ENCODE data around the gene AQP6. TPM values are rescaled to one million over a fixed set of nuclear protein-coding genes. Genes with fewer than 3 reads are reported as not detected.

The AQP6 gene
- polyA plus RNA-seq, 1 of the 3 experiments (the other 2 are of a cell fraction): 0.10 TPM

DNA sequence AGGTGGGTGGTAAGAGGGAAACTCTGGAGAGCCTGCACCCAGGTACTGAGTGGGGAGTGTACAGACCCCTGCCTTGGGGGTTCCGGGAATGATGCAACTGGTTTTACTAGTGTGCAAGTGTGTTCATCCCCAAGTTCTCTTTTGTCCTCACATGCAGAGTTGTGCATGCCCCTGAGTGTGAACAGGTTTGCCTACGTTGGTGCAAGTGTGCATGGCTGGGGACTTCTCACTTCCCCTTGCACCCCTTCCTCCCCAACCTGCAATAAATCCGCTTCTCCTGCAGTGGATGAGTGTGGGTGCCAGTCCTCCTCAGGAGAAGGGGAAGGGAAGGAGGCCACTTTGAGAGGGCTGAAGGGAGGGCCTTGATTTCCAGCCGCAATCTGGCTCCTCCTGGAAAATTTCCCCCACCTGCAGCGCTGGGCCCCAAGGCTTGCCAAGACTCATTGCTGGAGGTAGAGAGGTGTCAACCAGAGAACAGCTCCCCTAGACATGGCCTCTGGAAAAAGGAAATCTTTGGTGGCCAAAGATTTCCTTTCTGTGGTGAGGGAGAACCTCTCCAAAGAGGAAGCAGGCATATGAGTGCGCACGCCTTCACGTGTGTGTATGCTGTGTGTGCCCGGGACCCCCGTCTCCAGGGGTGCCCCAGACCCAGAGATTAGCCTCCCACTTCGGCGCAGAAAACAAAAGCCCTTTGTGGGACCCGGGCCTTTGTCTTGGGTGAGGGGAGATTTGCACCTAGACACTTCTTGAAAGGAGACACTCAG lies 16.7 kb upstream of the AQP6 start:
- 56% methylated on average over 5 of the region's 13 CpGs for WGBS (ENCODE audit: low lambda C conversion rate)

More for the DNA sequence above, 16.7 kb upstream of the AQP6 start:
- POLR2A ChIA-PET: no interaction called here
- DNase-seq: no peak
- Histone ChIP-seq H3K79me2 (ENCODE audit: insufficient read depth) (no peaks in the 10 kb centered on the region), H3K4me3 (ENCODE audit: low read depth in 2 of 2, low read length in 1 of 2) (no peak overlapping the region), H3K9ac (no peak overlapping the region), H4K20me1 (ENCODE audit: insufficient read depth) (no peaks in the 10 kb centered on the region), H3K4me2 (no peak overlapping the region), H2AFZ (ENCODE audit: low read depth) (no peak overlapping the region), H3K9me3 (no peaks in the 10 kb centered on the region), H3K27ac (ENCODE audit: low read depth in 2 of 2, low read length in 1 of 2) (no peak overlapping the region), H3K9me2 (no peaks in the 10 kb centered on the region), H3K27me3 (ENCODE audit: insufficient read depth) (no peaks in the 10 kb centered on the region), H3K4me1 (ENCODE audit: control insufficient read depth in 1 of 2, insufficient read depth in 2 of 2, low read depth in 1 of 2, low read length in 1 of 2) (peaks cover 0 to 8% of the 10 kb centered on the region in 2 experiments; a peak in 3 of 4 replicates), H3K36me3 (replicated peaks in 1 of 2; ENCODE audit: control insufficient read depth in 1 of 2, insufficient read depth in 2 of 2, low read length in 1 of 2) (no peaks in the 10 kb centered on the region), H3F3A (replicated peaks; ENCODE audit: insufficient read depth) (no peaks in the 10 kb centered on the region)
- CTCF ChIA-PET: interaction anchor here (0.6 to 4.5 kb wide), 7 partner anchors 11 to 129 kb away, joined by 3 to 36 read pairs (median 6); no protein-coding TSS in a partner anchor
- TF ChIP-seq YY1 (IDR thresholded peaks at IDR 0.05; ENCODE audit: low read depth) (no peak), GATA2 (CRISPR knock-in tag; IDR thresholded peaks at IDR 0.05) (no peak), NRF1 (IDR thresholded peaks at IDR 0.05; ENCODE audit: low read depth, low read length) (no peak), MAX (IDR thresholded peaks at IDR 0.05; ENCODE audit: low read depth) (no peak), PBX3 (IDR thresholded peaks at IDR 0.05) (no peak), RXRA (IDR thresholded peaks at IDR 0.05; ENCODE audit: borderline replicate concordance, low read depth) (no peak), RAD21 (IDR thresholded peaks at IDR 0.05; ENCODE audit: low read length) (no peak), POLR2AphosphoS5 (IDR thresholded peaks at IDR 0.05; ENCODE audit: low read depth, low read length) (no peak), USF1 (IDR thresholded peaks at IDR 0.05; ENCODE audit: borderline replicate concordance, low read depth) (no peak), NFIC (IDR thresholded peaks at IDR 0.05; ENCODE audit: borderline replicate concordance) (no peak), CHD2 (IDR thresholded peaks at IDR 0.05; ENCODE audit: low read length, partially characterized antibody) (no peak), IRF3 (IDR thresholded peaks at IDR 0.05; ENCODE audit: low read depth, low read length) (no peak), ELF1 (IDR thresholded peaks at IDR 0.05) (no peak), CTCF (IDR thresholded peaks at IDR 0.05) (no peak), TCF12 (IDR thresholded peaks at IDR 0.05) (no peak), TAF1 (IDR thresholded peaks at IDR 0.05; ENCODE audit: borderline replicate concordance, low read depth, low read length) (no peak), EZH2phosphoT487 (IDR thresholded peaks at IDR 0.05; ENCODE audit: borderline replicate concordance, low read depth) (no peak), FOXJ3 (CRISPR knock-in tag; IDR thresholded peaks at IDR 0.05) (no peak)
- TF ChIP-seq, protein P1, sequence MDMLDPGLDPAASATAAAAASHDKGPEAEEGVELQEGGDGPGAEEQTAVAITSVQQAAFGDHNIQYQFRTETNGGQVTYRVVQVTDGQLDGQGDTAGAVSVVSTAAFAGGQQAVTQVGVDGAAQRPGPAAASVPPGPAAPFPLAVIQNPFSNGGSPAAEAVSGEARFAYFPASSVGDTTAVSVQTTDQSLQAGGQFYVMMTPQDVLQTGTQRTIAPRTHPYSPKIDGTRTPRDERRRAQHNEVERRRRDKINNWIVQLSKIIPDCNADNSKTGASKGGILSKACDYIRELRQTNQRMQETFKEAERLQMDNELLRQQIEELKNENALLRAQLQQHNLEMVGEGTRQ (IDR thresholded peaks at IDR 0.05; ENCODE audit: borderline replicate concordance, low read depth, low read length): no peak

All from SK-N-SH (cell line).